ENCODE measurements around the gene KRT33B.

KRT33B gene

DNA sequence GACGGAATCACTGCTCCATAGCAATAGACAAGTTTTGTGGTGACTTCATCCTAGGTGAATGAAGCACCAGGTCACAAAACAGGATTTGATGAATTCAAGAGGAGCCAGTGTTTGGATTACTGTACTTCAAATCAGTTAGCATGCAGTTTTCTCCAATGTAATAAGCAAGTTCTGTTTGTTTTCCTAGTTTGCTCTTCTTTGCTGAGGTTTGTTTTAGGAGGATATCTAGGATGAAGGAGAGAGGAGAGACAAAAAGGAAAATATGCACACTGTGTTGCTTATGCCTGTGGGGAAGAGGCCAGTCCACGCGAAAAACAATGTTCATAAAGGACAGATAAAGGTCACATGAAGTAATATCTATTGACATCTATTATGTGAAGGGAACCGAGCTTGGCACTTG is 45.8 kb upstream of the KRT33B start (continued):
- TF ChIP-seq ZNF280C (tag by site-specific recombination; IDR thresholded peaks at IDR 0.05), result no peak

GRCh38 chr17:41413982-41414381 is 44.4 kb upstream of the KRT33B start:
- Histone ChIP-seq H3K27ac (ENCODE audit: extremely low read depth, low read depth, low read length) (no peak overlapping the region), H3K4me1 (ENCODE audit: control insufficient read depth, insufficient read depth, low read length) (no peaks in the 10 kb centered on the region), H3K9me3 (ENCODE audit: control insufficient read depth, insufficient read depth, low read depth, low read length) (no peaks in the 10 kb centered on the region), H3K36me3 (ENCODE audit: control insufficient read depth in 2 of 2, insufficient read depth in 1 of 2, low read length in 2 of 2) (no peaks in the 10 kb centered on the region), H3K4me3 (ENCODE audit: low read depth, low read length) (no peak overlapping the region)
- CTCF ChIA-PET, result interaction anchor here (1.0 to 1.3 kb wide), 2 partner anchors 73 to 135 kb away, joined by 3 to 6 read pairs; no protein-coding TSS in a partner anchor
- POLR2A ChIA-PET, result interaction anchor here (1.2 kb wide), 1 partner anchor 274 kb away, joined by 7 read pairs; the partner anchor contains the start of gene EIF1
- TF ChIP-seq GLIS1 (tag by site-specific recombination; IDR thresholded peaks at IDR 0.05), result no peak
- no peak for TF ChIP-seq KLF9 (tag by site-specific recombination; IDR thresholded peaks at IDR 0.05; ENCODE audit: low read depth)
- no peak for TF ChIP-seq ZNF112 (tag by site-specific recombination; IDR thresholded peaks at IDR 0.05)
- TF ChIP-seq ZNF596 (tag by site-specific recombination; IDR thresholded peaks at IDR 0.05), result no peak
- TF ChIP-seq, protein P1, sequence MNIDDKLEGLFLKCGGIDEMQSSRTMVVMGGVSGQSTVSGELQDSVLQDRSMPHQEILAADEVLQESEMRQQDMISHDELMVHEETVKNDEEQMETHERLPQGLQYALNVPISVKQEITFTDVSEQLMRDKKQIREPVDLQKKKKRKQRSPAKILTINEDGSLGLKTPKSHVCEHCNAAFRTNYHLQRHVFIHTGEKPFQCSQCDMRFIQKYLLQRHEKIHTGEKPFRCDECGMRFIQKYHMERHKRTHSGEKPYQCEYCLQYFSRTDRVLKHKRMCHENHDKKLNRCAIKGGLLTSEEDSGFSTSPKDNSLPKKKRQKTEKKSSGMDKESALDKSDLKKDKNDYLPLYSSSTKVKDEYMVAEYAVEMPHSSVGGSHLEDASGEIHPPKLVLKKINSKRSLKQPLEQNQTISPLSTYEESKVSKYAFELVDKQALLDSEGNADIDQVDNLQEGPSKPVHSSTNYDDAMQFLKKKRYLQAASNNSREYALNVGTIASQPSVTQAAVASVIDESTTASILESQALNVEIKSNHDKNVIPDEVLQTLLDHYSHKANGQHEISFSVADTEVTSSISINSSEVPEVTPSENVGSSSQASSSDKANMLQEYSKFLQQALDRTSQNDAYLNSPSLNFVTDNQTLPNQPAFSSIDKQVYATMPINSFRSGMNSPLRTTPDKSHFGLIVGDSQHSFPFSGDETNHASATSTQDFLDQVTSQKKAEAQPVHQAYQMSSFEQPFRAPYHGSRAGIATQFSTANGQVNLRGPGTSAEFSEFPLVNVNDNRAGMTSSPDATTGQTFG (tag by site-specific recombination; IDR thresholded peaks at IDR 0.05; ENCODE audit: borderline replicate concordance), result no peak
- no peak for TF ChIP-seq PRDM6 (tag by site-specific recombination; IDR thresholded peaks at IDR 0.05)
- TF ChIP-seq BCL11B (tag by site-specific recombination; IDR thresholded peaks at IDR 0.05; ENCODE audit: low read depth), result no peak
- no peak for TF ChIP-seq ZNF146 (tag by site-specific recombination; IDR thresholded peaks at IDR 0.05)
- no peak for TF ChIP-seq YY1 (tag by site-specific recombination; IDR thresholded peaks at IDR 0.05)
- no peak for TF ChIP-seq ZNF501 (tag by site-specific recombination; IDR thresholded peaks at IDR 0.05)
- TF ChIP-seq, protein P2, sequence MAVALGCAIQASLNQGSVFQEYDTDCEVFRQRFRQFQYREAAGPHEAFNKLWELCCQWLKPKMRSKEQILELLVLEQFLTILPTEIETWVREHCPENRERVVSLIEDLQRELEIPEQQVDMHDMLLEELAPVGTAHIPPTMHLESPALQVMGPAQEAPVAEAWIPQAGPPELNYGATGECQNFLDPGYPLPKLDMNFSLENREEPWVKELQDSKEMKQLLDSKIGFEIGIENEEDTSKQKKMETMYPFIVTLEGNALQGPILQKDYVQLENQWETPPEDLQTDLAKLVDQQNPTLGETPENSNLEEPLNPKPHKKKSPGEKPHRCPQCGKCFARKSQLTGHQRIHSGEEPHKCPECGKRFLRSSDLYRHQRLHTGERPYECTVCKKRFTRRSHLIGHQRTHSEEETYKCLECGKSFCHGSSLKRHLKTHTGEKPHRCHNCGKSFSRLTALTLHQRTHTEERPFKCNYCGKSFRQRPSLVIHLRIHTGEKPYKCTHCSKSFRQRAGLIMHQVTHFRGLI (tag by site-specific recombination; IDR thresholded peaks at IDR 0.05), result no peak
- no peak for TF ChIP-seq MEIS1 (CRISPR knock-in tag; IDR thresholded peaks at IDR 0.05; ENCODE audit: borderline replicate concordance)
- no peak for TF ChIP-seq SP7 (tag by site-specific recombination; IDR thresholded peaks at IDR 0.05)
- no peak for TF ChIP-seq SCRT1 (tag by site-specific recombination; IDR thresholded peaks at IDR 0.05; ENCODE audit: borderline replicate concordance)
- no peak for TF ChIP-seq ZNF16 (tag by site-specific recombination; IDR thresholded peaks at IDR 0.05; ENCODE audit: low read depth)
